Upper lobe of left lung (tissue), 6 donors: Measurements from ENCODE around the gene MICALL1. TPM values are rescaled to one million over a fixed set of nuclear protein-coding genes. Genes with fewer than 3 reads are reported as not detected.

ENCODE experiments used
- ATAC-seq, 2 donors: fragments of 200-7000 bp; cut with Tn5 transposase; one replicate each; pipeline ENCODE4 v1.9.1; 2022; ENCODE audit warnings: mild to moderate bottlenecking in 2 of 2, moderate library complexity in 2 of 2; ENCODE audit not compliant: low FRiP score in 2 of 2
- DNase-seq, 2 donors: peaks; one replicate each; pipeline ENCODE4 v3.0.0-alpha.2; 2019 to 2020
- H3K27ac ChIP-seq, 4 donors: fragments of 200-600 bp; sonication (generic); one replicate each; pipeline ENCODE4 v1.5.1; 2016 to 2019
- H3K27me3 ChIP-seq, 4 donors: fragments of 200-600 bp; sonication (generic); one replicate each; pipeline ENCODE4 v1.5.1; 2017 to 2019
- H3K36me3 ChIP-seq, 4 donors: fragments of 200-600 bp; sonication (generic); one replicate each; pipeline ENCODE4 v1.5.1; 2016 to 2019
- H3K4me1 ChIP-seq, 4 donors: fragments of 200-600 bp; sonication (generic); one replicate each; pipeline ENCODE4 v1.5.1; 2018 to 2019
- H3K4me3 ChIP-seq, 4 donors: fragments of 200-600 bp; sonication (generic); one replicate each; pipeline ENCODE4 v1.5.1; 2017 to 2019; ENCODE audit warnings: mild to moderate bottlenecking in 2 of 4, moderate library complexity in 1 of 4
- H3K9me3 ChIP-seq, 4 donors: fragments of 200-600 bp; sonication (generic); one replicate each; pipeline ENCODE4 v1.5.1; 2018 to 2019
- CTCF ChIP-seq, 6 experiments: fragments of 450-650 bp in 4 of 6; fragments of 200-600 bp in 2 of 6; sonication (generic) in 2 of 6; IDR thresholded peaks; one replicate each; pipeline ENCODE4 v1.5.1; 2016 to 2019; ENCODE audit warnings: antibody characterized with exemption in 6 of 6
- EP300 ChIP-seq, 4 donors: sonication (generic); formaldehyde crosslinking; IDR thresholded peaks; one replicate each; pipeline ENCODE4 v1.5.1; 2017; ENCODE audit warnings: antibody characterized with exemption in 4 of 4, control low read depth in 2 of 4
- POLR2A ChIP-seq, 4 donors: fragments of 450-650 bp; IDR thresholded peaks; one replicate each; pipeline ENCODE4 v1.5.1; 2016 to 2017; ENCODE audit warnings: antibody characterized with exemption in 4 of 4, mild to moderate bottlenecking in 2 of 4
- POLR2AphosphoS5 ChIP-seq, 2 donors: sonication (generic); formaldehyde crosslinking; IDR thresholded peaks; one replicate each; pipeline ENCODE4 v1.5.1; 2017; ENCODE audit warnings: antibody characterized with exemption in 2 of 2
- WGBS, 2 donors: methylation state at CpG; one replicate each; pipeline ENCODE4 v1.1.5; 2017 to 2018; 5-methylcytosine and 5-hydroxymethylcytosine counted together
- total RNA-seq, 6 donors: library from RNA; depleted of rRNA in 4 of 6; stranded (reverse); fragments of >200 nt in 4 of 6; gene quantifications; one replicate each; pipeline versions ENCODE4 v1.1.0 to v1.2.1, GENCODE V29; 2016 to 2021
- donor health status: DM: no; HTN: no; CAD: no; lungs with moderate emphysema.
- donor health status: DM: no; HTN: yes; CAD: no; lungs with severe emphysema.

MICALL1 gene
- total RNA-seq, 6 donors from 2014 or later: 24.3 to 47.1 (median 37.3) TPM

- Histone ChIP-seq H3K4me3 (no peak overlapping the region), H3K27me3 (no peaks in the 10 kb centered on the region), H3K36me3 (peaks cover 0 to 10% (median 3%) of the 10 kb centered on the region in 4 donors), H3K9me3 (no peaks in the 10 kb centered on the region), H3K27ac (peak overlapping the region in 3 of 4 donors; percentile 54 to 80 (median 76)), H3K4me1 (peaks cover 46 to 65% (median 57%) of the 10 kb centered on the region in 4 donors)
- WGBS, 2 donors: 48 to 59% methylated on average over 8 of the region's 8 CpGs
- peak in 1 of 2 donors; percentile 65 for DNase-seq
- no peak for TF ChIP-seq CTCF (IDR thresholded peaks at IDR 0.05)
- TF ChIP-seq EP300 (IDR thresholded peaks at IDR 0.05): no peak
- TF ChIP-seq POLR2AphosphoS5 (IDR thresholded peaks at IDR 0.05): no peak
- no peak for TF ChIP-seq POLR2A (IDR thresholded peaks at IDR 0.05)
- ATAC-seq: no peak
Measured at GRCh38 chr22:37894939-37895670, 11.0 kb upstream of the MICALL1 start.

- Histone ChIP-seq H3K9me3 (no peaks in the 10 kb centered on the region), H3K27me3 (no peaks in the 10 kb centered on the region), H3K4me1 (peaks cover 53 to 70% (median 61%) of the 10 kb centered on the region in 4 donors), H3K4me3 (no peak overlapping the region), H3K36me3 (no peaks in the 10 kb centered on the region), H3K27ac (peak overlapping the region; percentile 40 to 80 (median 65))
- DNase-seq: peak in 1 of 2 donors; percentile 58
- peak in 1 of 2 donors; percentile 82 for TF ChIP-seq POLR2AphosphoS5 (IDR thresholded peaks at IDR 0.05)
- TF ChIP-seq CTCF (IDR thresholded peaks at IDR 0.05): no peak
- ATAC-seq: peak in 1 of 2 donors; percentile 31
- WGBS, 2 donors: 25 to 26% methylated on average over 5 of the region's 5 CpGs
Measured at GRCh38 chr22:37896181-37896592, 9.9 kb upstream of the MICALL1 start.

GRCh38 chr22:37896939-37897338 is 9.2 kb upstream of the MICALL1 start:
- Histone ChIP-seq H3K4me1 (peaks cover 56 to 70% (median 64%) of the 10 kb centered on the region in 4 donors), H3K27ac (peak overlapping the region; percentile 40 to 80 (median 65)), H3K4me3 (no peak overlapping the region), H3K9me3 (no peaks in the 10 kb centered on the region), H3K27me3 (no peaks in the 10 kb centered on the region), H3K36me3 (no peaks in the 10 kb centered on the region)
- DNase-seq (no peak), ATAC-seq (no peak)
- TF ChIP-seq EP300 (IDR thresholded peaks at IDR 0.05): no peak
- no peak for TF ChIP-seq CTCF (IDR thresholded peaks at IDR 0.05)
- TF ChIP-seq POLR2AphosphoS5 (IDR thresholded peaks at IDR 0.05): no peak
- TF ChIP-seq POLR2A (IDR thresholded peaks at IDR 0.05): no peak
- 76 to 77% methylated on average over 3 of the region's 3 CpGs for WGBS, 2 donors

- no peak for ATAC-seq
Measured at GRCh38 chr22:37897807-37898206, 8.3 kb upstream of the MICALL1 start.

More at GRCh38 chr22:37897807-37898206, 8.3 kb upstream of the MICALL1 start:
- WGBS, 2 donors: 78 to 81% methylated on average over 2 of the region's 2 CpGs
- Histone ChIP-seq H3K27me3 (no peaks in the 10 kb centered on the region), H3K27ac (peak overlapping the region in 3 of 4 donors; percentile 26 to 80 (median 75)), H3K4me1 (peaks cover 50 to 61% (median 57%) of the 10 kb centered on the region in 4 donors), H3K4me3 (no peak overlapping the region), H3K36me3 (no peaks in the 10 kb centered on the region), H3K9me3 (no peaks in the 10 kb centered on the region)
- DNase-seq: no peak
- TF ChIP-seq EP300 (IDR thresholded peaks at IDR 0.05) (no peak), CTCF (IDR thresholded peaks at IDR 0.05) (no peak), POLR2AphosphoS5 (IDR thresholded peaks at IDR 0.05) (no peak), POLR2A (IDR thresholded peaks at IDR 0.05) (no peak)
